WERI-Rb-1 (cell line): ENCODE measurements around the gene MAG.

Experiments
- DNase-seq: peaks from one replicate; pipeline ENCODE4 v3.0.0-alpha.2; 2020
- H3K27ac ChIP-seq: fragments of 250-450 bp; sonication (Bioruptor Pico); 2 replicates; pipeline ENCODE4 v1.5.1; 2020; ENCODE audit warnings: mild to moderate bottlenecking, moderate library complexity
- H3K27me3 ChIP-seq: fragments of 250-450 bp; sonication (Bioruptor Pico); 2 replicates; pipeline ENCODE4 v1.5.1; 2021; ENCODE audit warnings: mild to moderate bottlenecking, low read depth, moderate library complexity; ENCODE audit not compliant: insufficient read depth, severe bottlenecking
- H3K36me3 ChIP-seq: fragments of 250-450 bp; sonication (Bioruptor Pico); 2 replicates; pipeline ENCODE4 v1.5.1; 2020; ENCODE audit warnings: mild to moderate bottlenecking, moderate library complexity
- H3K4me3 ChIP-seq: 2 replicates; pipeline ENCODE4 v1.5.1; 2011; ENCODE audit warnings: low read depth, mild to moderate bottlenecking, control low read depth, low read length
- H3K9me3 ChIP-seq: fragments of 250-450 bp; sonication (Bioruptor Pico); 2 replicates; pipeline ENCODE4 v1.5.1; 2021; ENCODE audit warnings: mild to moderate bottlenecking, moderate library complexity; ENCODE audit not compliant: severe bottlenecking
- CTCF ChIP-seq: IDR thresholded peaks from 2 replicates; pipeline ENCODE4 v1.5.1; 2011; ENCODE audit warnings: low read depth, mild to moderate bottlenecking, control low read depth, inconsistent platforms, low read length

Gene MAG

GRCh38 chr19:35347171-35347929 lies 55.4 kb downstream of the MAG start, which contains the start of gene FFAR1:
Gene FFAR1 (plus strand): TSS chr19:35347902. CDS start chr19:35351552, 3,650 bp downstream.
- TF ChIP-seq CTCF: no peak
- H3K27ac ChIP-seq: no peak within 1 kb of the TSS
- H3K4me3 ChIP-seq: no peak within 1 kb of the TSS
- H3K36me3 ChIP-seq: no peaks in the 10 kb centered on the region
- H3K27me3 ChIP-seq: no peaks in the 10 kb centered on the region
- no peak for DNase-seq
- no peaks in the 10 kb centered on the region for H3K9me3 ChIP-seq

GRCh38 chr19:35347930-35348298 lies 56.0 kb downstream of the MAG start:
- DNase-seq: no peak
- H3K27ac ChIP-seq: no peak overlapping the region
- no peak overlapping the region for H3K4me3 ChIP-seq
- H3K27me3 ChIP-seq: no peaks in the 10 kb centered on the region
- no peaks in the 10 kb centered on the region for H3K9me3 ChIP-seq
- H3K36me3 ChIP-seq: no peaks in the 10 kb centered on the region
- no peak for TF ChIP-seq CTCF

GRCh38 chr19:35348911-35349611 lies 57.1 kb downstream of the MAG start:
- Histone ChIP-seq H3K4me3 (no peak overlapping the region), H3K9me3 (no peaks in the 10 kb centered on the region), H3K36me3 (no peaks in the 10 kb centered on the region), H3K27me3 (no peaks in the 10 kb centered on the region), H3K27ac (no peak overlapping the region)
- no peak for TF ChIP-seq CTCF
- DNase-seq: no peak

GRCh38 chr19:35349614-35350521 lies 57.9 kb downstream of the MAG start:
- no peaks in the 10 kb centered on the region for H3K27me3 ChIP-seq
- no peak for DNase-seq
- no peak for TF ChIP-seq CTCF
- H3K9me3 ChIP-seq: no peaks in the 10 kb centered on the region
- no peak overlapping the region for H3K27ac ChIP-seq
- H3K36me3 ChIP-seq: no peaks in the 10 kb centered on the region
- H3K4me3 ChIP-seq: no peak overlapping the region

- Histone ChIP-seq H3K27me3 (no peaks in the 10 kb centered on the region), H3K27ac (no peak overlapping the region), H3K36me3 (no peaks in the 10 kb centered on the region), H3K4me3 (no peak overlapping the region), H3K9me3 (no peaks in the 10 kb centered on the region)
- no peak for DNase-seq
- no peak for TF ChIP-seq CTCF
Observed at GRCh38 chr19:35350591-35350990, 58.6 kb downstream of the MAG start.
